Epithelial cell of proximal tubule (primary cell): Measurements from ENCODE around the gene PAK5. TPM values are rescaled to one million over a fixed set of nuclear protein-coding genes. Genes with fewer than 3 reads are reported as not detected.
A peak's percentile ranks its signal among the peaks of the same experiment; 100 is the strongest.

Experiments used
- DNase-seq: peaks from one replicate; pipeline ENCODE4 v3.0.0-alpha.2; 2011; ENCODE audit warnings: low read depth
- H3K4me3 ChIP-seq: 2 replicates; pipeline ENCODE4 v1.5.1; 2011; ENCODE audit warnings: low read depth, mild to moderate bottlenecking, low read length
- CTCF ChIP-seq: conservative IDR thresholded peaks from 2 replicates; pipeline ENCODE4 v1.5.1; 2012; ENCODE audit warnings: low read depth, mild to moderate bottlenecking, low read length
- total RNA-seq: library from RNA; depleted of rRNA; stranded (reverse); fragments of >200 nt; gene quantifications from 2 replicates; pipeline ENCODE4 v1.2.3, GENCODE V29; 2015

The PAK5 gene
- total RNA-seq, 1 donor from 2014 or later: not detected

GRCh38 chr20:9610665-9611064 is 228.2 kb downstream of the PAK5 start:
- no peak for TF ChIP-seq CTCF
- H3K4me3 ChIP-seq: no peak overlapping the region
- DNase-seq: no peak

GRCh38 chr20:9609887-9610502 is 228.9 kb downstream of the PAK5 start:
- TF ChIP-seq CTCF: peak; percentile 76
- H3K4me3 ChIP-seq: no peak overlapping the region
- DNase-seq: peak; percentile 30

GRCh38 chr20:9608639-9609340 is 230.1 kb downstream of the PAK5 start:
- TF ChIP-seq CTCF: no peak
- DNase-seq: no peak
- no peak overlapping the region for H3K4me3 ChIP-seq

- TF ChIP-seq CTCF: no peak
- no peak for DNase-seq
- H3K4me3 ChIP-seq: no peak overlapping the region
Measured at GRCh38 chr20:9602847-9603183, 236.1 kb downstream of the PAK5 start.

GRCh38 chr20:9600562-9600961 is 238.3 kb downstream of the PAK5 start:
- no peak for DNase-seq
- H3K4me3 ChIP-seq: no peak overlapping the region
- no peak for TF ChIP-seq CTCF

- TF ChIP-seq CTCF: no peak
- DNase-seq: no peak
- H3K4me3 ChIP-seq: no peak overlapping the region
Measured at GRCh38 chr20:9597547-9597946, 241.3 kb downstream of the PAK5 start.

GRCh38 chr20:9595763-9596162 is 243.1 kb downstream of the PAK5 start:
- no peak for DNase-seq
- TF ChIP-seq CTCF: no peak
- H3K4me3 ChIP-seq: no peak overlapping the region
